GM19467 (cell line): ENCODE data around the gene RHOXF1.
"Not testable (repeated sequence)": the region's sequence is repeated elsewhere in the genome, so short reads cannot be mapped to it uniquely, and the experiment has no call there.

Experiments
- ATAC-seq: cut with Tn5 transposase; IDR thresholded peaks from one replicate; pipeline ENCODE4 v1.9.1; 2021; ENCODE audit warnings: mild to moderate bottlenecking, moderate library complexity; ENCODE audit not compliant: unreplicated experiment

The RHOXF1 gene

GRCh38 chrX:120115438-120115963, at the start of gene RHOXF1:
Gene RHOXF1, minus strand, starts transcription at chrX:120115913. Its CDS starts 51 bp downstream, at chrX:120115862.
- ATAC-seq, result no peak

- ATAC-seq, result not testable (repeated sequence)
Measured at GRCh38 chrX:120159086-120159485, 43.4 kb upstream of the RHOXF1 start.

- ATAC-seq, result not testable (repeated sequence)
Measured at GRCh38 chrX:120158313-120158712, 42.6 kb upstream of the RHOXF1 start, which contains the start of gene RHOXF2. Gene RHOXF2, plus strand, starts transcription at chrX:120158613. Its CDS starts 138 bp downstream, at chrX:120158751.

GRCh38 chrX:120150109-120150744, 34.5 kb upstream of the RHOXF1 start:
- not testable (repeated sequence) for ATAC-seq

GRCh38 chrX:120147537-120147936, 31.8 kb upstream of the RHOXF1 start:
- no peak for ATAC-seq

- ATAC-seq, result not testable (repeated sequence)
Measured at GRCh38 chrX:120146323-120146722, 30.6 kb upstream of the RHOXF1 start.

- no peak for ATAC-seq
Measured at GRCh38 chrX:120145295-120145925, 29.7 kb upstream of the RHOXF1 start.

- no peak for ATAC-seq
Measured at GRCh38 chrX:120144178-120144844, 28.6 kb upstream of the RHOXF1 start.

GRCh38 chrX:120140293-120140981, 24.7 kb upstream of the RHOXF1 start:
- ATAC-seq, result no peak

GRCh38 chrX:120137439-120137838, 21.7 kb upstream of the RHOXF1 start:
- no peak for ATAC-seq

GRCh38 chrX:120136840-120137239, 21.1 kb upstream of the RHOXF1 start:
- no peak for ATAC-seq

- no peak for ATAC-seq
Measured at GRCh38 chrX:120136128-120136527, 20.4 kb upstream of the RHOXF1 start.

- ATAC-seq, result not testable (repeated sequence)
Measured at GRCh38 chrX:120128306-120128846, 12.7 kb upstream of the RHOXF1 start.

GRCh38 chrX:120125444-120125843, 9.7 kb upstream of the RHOXF1 start:
- ATAC-seq, result no peak

- no peak for ATAC-seq
Measured at GRCh38 chrX:120120223-120120622, 4.5 kb upstream of the RHOXF1 start.

- no peak for ATAC-seq
Measured at GRCh38 chrX:120111611-120112010, 4.1 kb downstream of the RHOXF1 start.

- no peak for ATAC-seq
Measured at GRCh38 chrX:120109378-120109777, 6.3 kb downstream of the RHOXF1 start.

- not testable (repeated sequence) for ATAC-seq
Measured at GRCh38 chrX:120104707-120105106, 11.0 kb downstream of the RHOXF1 start.

- not testable (repeated sequence) for ATAC-seq
Measured at GRCh38 chrX:120101057-120101456, 14.7 kb downstream of the RHOXF1 start.

GRCh38 chrX:120090208-120090607, 25.5 kb downstream of the RHOXF1 start:
- no peak for ATAC-seq
